GM18507 (cell line): ENCODE data around the gene ENOX1.

Experiments
- DNase-seq: peaks from one replicate; pipeline ENCODE4 v3.0.0; 2011; ENCODE audit warnings: low read depth; ENCODE audit not compliant: insufficient read length; ENCODE audit errors: extremely low spot score
- FAIRE-seq: peaks from 2 replicates; lab custom pipeline; 2011; peaks lifted over from hg19 to GRCh38; lab: Jason Lieb, UNC

Gene ENOX1

GRCh38 chr13:43472980-43473379, 313.8 kb downstream of the ENOX1 start:
- no peak for DNase-seq
- no peak for FAIRE-seq

- FAIRE-seq (no peak), DNase-seq (no peak)
Observed at GRCh38 chr13:43472339-43472738, 314.4 kb downstream of the ENOX1 start.

- no peak for DNase-seq
- FAIRE-seq: no peak
Observed at GRCh38 chr13:43470610-43471009, 316.2 kb downstream of the ENOX1 start.

- no peak for FAIRE-seq
- no peak for DNase-seq
Observed at GRCh38 chr13:43469791-43470190, 317.0 kb downstream of the ENOX1 start.

- FAIRE-seq (no peak), DNase-seq (no peak)
Observed at GRCh38 chr13:43464578-43465264, 322.1 kb downstream of the ENOX1 start.

GRCh38 chr13:43448605-43449336, 338.0 kb downstream of the ENOX1 start:
- DNase-seq: no peak
- FAIRE-seq: no peak

- DNase-seq (no peak), FAIRE-seq (no peak)
Observed at GRCh38 chr13:43446126-43446525, 340.6 kb downstream of the ENOX1 start.

GRCh38 chr13:43445668-43446067, 341.1 kb downstream of the ENOX1 start:
- DNase-seq (no peak), FAIRE-seq (no peak)

GRCh38 chr13:43444081-43444480, 342.7 kb downstream of the ENOX1 start:
- no peak for FAIRE-seq
- DNase-seq: no peak

GRCh38 chr13:43441899-43442499, 344.8 kb downstream of the ENOX1 start:
- FAIRE-seq (no peak), DNase-seq (no peak)

GRCh38 chr13:43441464-43441863, 345.3 kb downstream of the ENOX1 start:
- no peak for FAIRE-seq
- no peak for DNase-seq

- no peak for FAIRE-seq
Observed at GRCh38 chr13:43434191-43434590, 352.6 kb downstream of the ENOX1 start.

GRCh38 chr13:43433691-43434141, 353.1 kb downstream of the ENOX1 start:
- FAIRE-seq (no peak), DNase-seq (no peak)

More at GRCh38 chr13:43434191-43434590, 352.6 kb downstream of the ENOX1 start:
- no peak for DNase-seq

- FAIRE-seq: no peak
Observed at GRCh38 chr13:43432958-43433357, 353.8 kb downstream of the ENOX1 start.

GRCh38 chr13:43431841-43432240, 354.9 kb downstream of the ENOX1 start:
- DNase-seq: no peak
- FAIRE-seq: no peak

More at GRCh38 chr13:43432958-43433357, 353.8 kb downstream of the ENOX1 start:
- DNase-seq: no peak

GRCh38 chr13:43431290-43431716, 355.5 kb downstream of the ENOX1 start:
- DNase-seq (no peak), FAIRE-seq (no peak)

GRCh38 chr13:43428545-43429296, 358.1 kb downstream of the ENOX1 start:
- FAIRE-seq: no peak
- no peak for DNase-seq

- no peak for DNase-seq
- no peak for FAIRE-seq
Observed at GRCh38 chr13:43426355-43426754, 360.4 kb downstream of the ENOX1 start.

- FAIRE-seq: no peak
- DNase-seq: no peak
Observed at GRCh38 chr13:43425234-43425633, 361.5 kb downstream of the ENOX1 start.

GRCh38 chr13:43424412-43424811, 362.4 kb downstream of the ENOX1 start:
- FAIRE-seq (no peak), DNase-seq (no peak)
